ENCODE results near the gene HOXA9. TPM values are rescaled to one million over a fixed set of nuclear protein-coding genes. Genes with fewer than 3 reads are reported as not detected.

HOXA9 gene
- total RNA-seq, 1 experiment from 2014 or later: 91.0 TPM

DNA sequence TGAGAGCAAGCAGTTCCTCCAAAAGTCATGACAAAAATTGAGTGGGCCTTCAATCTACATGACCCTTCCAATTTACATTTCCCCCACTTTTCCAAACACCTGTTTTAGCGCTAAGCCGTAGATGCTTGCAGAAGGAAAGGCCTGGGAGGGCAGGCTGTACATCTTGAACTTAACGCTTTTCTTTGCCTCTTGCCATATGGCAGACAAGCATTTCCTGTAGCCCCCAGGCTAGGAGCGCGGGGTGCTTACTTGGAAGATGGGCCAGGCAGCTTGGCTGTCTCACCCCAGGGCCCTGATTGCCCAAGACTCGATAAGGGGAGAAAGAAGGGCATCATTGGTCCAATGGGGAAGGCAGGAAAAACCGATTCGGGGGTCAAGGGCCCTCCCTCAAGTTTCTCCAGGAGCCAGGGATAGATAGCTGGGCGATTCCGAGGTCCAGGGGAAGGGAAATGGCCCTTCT lies 7.0 kb upstream of the HOXA9 start:
- TF ChIP-seq POLR2A (IDR thresholded peaks at IDR 0.05; ENCODE audit: borderline replicate concordance, extremely low read depth, insufficient read depth, insufficient read length) (peak; percentile 15), SRF (IDR thresholded peaks at IDR 0.05; ENCODE audit: low read depth) (no peak), CBX3 (IDR thresholded peaks at IDR 0.05; ENCODE audit: low read depth) (no peak), YY1 (IDR thresholded peaks at IDR 0.05; ENCODE audit: extremely low read depth, insufficient replicate concordance, low read depth, low read length) (no peak)
- H3K4me3 ChIP-seq (replicated peaks in 1 of 2; ENCODE audit: low read depth in 1 of 2, low read length in 2 of 2): peak overlapping the region; percentile 66 to 77
- H3K9me3 ChIP-seq (ENCODE audit: control insufficient read depth in 1 of 2, insufficient read depth in 1 of 2, low read depth in 1 of 2, low read length in 2 of 2): no peaks in the 10 kb centered on the region
- H3K79me2 ChIP-seq (ENCODE audit: insufficient read depth, low read length): peaks cover 75% of the 10 kb centered on the region
- ChIA-PET POLR2A (interaction anchor here (2.2 kb wide), 1 partner anchor 8 kb away, joined by 7 read pairs; no protein-coding TSS in a partner anchor), RAD21 (ENCODE audit: low non-redundant PET in 1 of 2, low total read pairs in 2 of 2, uncharacterized antibody in 2 of 2, unreplicated experiment in 2 of 2) (interaction anchor here (1.1 to 1.9 kb wide), 2 partner anchors 11 to 57 kb away, joined by 3 to 4 read pairs; no protein-coding TSS in a partner anchor), CTCF (interaction anchor here (0.9 to 6.6 kb wide), 4 partner anchors 7 to 761 kb away, joined by 3 to 32 read pairs (median 3); no protein-coding TSS in a partner anchor)
- H3K9ac ChIP-seq (ENCODE audit: low read length): peak overlapping the region; percentile 89
- DNase-seq (ENCODE audit: low read depth, low spot score) (no peak), ATAC-seq (no peak)
- H3K27ac ChIP-seq (ENCODE audit: low read depth, low read length): peak overlapping the region; percentile 91
- no peaks in the 10 kb centered on the region for H3K9me2 ChIP-seq (ENCODE audit: insufficient read depth)
- no TSS peak for BruUV-seq (replicated peaks)
- H4K20me1 ChIP-seq (ENCODE audit: insufficient read depth): no peaks in the 10 kb centered on the region
- no peak overlapping the region for H2AFZ ChIP-seq (ENCODE audit: low read depth, low read length, poor library complexity, severe bottlenecking)
- peak overlapping the region; percentile 97 for H3K4me2 ChIP-seq (ENCODE audit: low read length)
- intact Hi-C loops (cut with micrococcal nuclease): no loop called here
- H3K27me3 ChIP-seq (ENCODE audit: insufficient read depth, low read length): no peaks in the 10 kb centered on the region
- peaks cover 34 to 63% of the 10 kb centered on the region in 2 experiments for H3K4me1 ChIP-seq (ENCODE audit: control insufficient read depth in 1 of 2, insufficient read depth in 2 of 2, low read length in 2 of 2)
- H3K36me3 ChIP-seq (ENCODE audit: control insufficient read depth in 1 of 2, insufficient read depth in 2 of 2, low read length in 2 of 2): no peaks in the 10 kb centered on the region

DNA sequence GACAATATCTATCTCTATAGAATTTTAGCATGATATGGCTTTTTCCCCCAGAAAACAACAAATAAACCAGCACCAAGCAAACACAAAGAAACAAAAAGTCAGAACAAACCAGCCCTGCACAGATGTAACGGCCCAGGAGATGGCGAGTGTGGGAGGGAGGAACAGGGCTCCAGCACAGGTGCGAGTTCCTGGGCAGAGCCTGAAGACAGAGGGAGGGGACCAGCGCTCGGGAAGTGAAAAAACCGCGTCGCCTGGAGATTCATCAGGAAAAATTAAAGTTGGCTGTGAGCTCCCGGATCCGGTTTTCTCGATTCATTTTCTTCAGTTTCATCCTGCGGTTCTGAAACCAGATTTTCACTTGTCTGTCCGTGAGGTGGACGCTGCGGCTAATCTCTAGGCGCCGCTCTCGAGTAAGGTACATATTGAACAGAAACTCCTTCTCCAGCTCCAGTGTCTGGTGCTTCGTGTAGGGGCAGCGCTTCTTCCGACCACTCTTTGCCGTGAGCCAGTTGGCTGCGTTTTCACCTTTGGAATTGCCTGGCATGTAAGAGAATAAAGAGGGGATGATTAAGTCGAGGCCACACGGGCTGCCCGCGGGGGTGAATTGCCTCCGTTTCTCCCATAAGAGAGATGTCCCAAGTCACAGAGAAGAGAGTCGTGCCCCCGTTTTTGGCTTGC lies 6.4 kb upstream of the HOXA9 start:
- peak overlapping the region; percentile 89 for H3K9ac ChIP-seq (ENCODE audit: low read length)
- TF ChIP-seq FOSL1 (IDR thresholded peaks at IDR 0.05; ENCODE audit: low read depth) (no peak), RAD21 (IDR thresholded peaks at IDR 0.05; ENCODE audit: low read depth) (no peak), POLR2A (IDR thresholded peaks at IDR 0.05; ENCODE audit: borderline replicate concordance, extremely low read depth, insufficient read depth, insufficient read length) (peak; percentile 26), POLR2AphosphoS5 (IDR thresholded peaks at IDR 0.05; ENCODE audit: low read depth, low read length) (peak; percentile 14; the same call in 1 of the 2 replicates)
- TF ChIP-seq, protein P1, sequence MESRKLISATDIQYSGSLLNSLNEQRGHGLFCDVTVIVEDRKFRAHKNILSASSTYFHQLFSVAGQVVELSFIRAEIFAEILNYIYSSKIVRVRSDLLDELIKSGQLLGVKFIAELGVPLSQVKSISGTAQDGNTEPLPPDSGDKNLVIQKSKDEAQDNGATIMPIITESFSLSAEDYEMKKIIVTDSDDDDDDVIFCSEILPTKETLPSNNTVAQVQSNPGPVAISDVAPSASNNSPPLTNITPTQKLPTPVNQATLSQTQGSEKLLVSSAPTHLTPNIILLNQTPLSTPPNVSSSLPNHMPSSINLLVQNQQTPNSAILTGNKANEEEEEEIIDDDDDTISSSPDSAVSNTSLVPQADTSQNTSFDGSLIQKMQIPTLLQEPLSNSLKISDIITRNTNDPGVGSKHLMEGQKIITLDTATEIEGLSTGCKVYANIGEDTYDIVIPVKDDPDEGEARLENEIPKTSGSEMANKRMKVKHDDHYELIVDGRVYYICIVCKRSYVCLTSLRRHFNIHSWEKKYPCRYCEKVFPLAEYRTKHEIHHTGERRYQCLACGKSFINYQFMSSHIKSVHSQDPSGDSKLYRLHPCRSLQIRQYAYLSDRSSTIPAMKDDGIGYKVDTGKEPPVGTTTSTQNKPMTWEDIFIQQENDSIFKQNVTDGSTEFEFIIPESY (IDR thresholded peaks at IDR 0.05; ENCODE audit: extremely low read depth, insufficient replicate concordance, low read length): no peak
- TF ChIP-seq, protein P2, sequence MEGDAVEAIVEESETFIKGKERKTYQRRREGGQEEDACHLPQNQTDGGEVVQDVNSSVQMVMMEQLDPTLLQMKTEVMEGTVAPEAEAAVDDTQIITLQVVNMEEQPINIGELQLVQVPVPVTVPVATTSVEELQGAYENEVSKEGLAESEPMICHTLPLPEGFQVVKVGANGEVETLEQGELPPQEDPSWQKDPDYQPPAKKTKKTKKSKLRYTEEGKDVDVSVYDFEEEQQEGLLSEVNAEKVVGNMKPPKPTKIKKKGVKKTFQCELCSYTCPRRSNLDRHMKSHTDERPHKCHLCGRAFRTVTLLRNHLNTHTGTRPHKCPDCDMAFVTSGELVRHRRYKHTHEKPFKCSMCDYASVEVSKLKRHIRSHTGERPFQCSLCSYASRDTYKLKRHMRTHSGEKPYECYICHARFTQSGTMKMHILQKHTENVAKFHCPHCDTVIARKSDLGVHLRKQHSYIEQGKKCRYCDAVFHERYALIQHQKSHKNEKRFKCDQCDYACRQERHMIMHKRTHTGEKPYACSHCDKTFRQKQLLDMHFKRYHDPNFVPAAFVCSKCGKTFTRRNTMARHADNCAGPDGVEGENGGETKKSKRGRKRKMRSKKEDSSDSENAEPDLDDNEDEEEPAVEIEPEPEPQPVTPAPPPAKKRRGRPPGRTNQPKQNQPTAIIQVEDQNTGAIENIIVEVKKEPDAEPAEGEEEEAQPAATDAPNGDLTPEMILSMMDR (IDR thresholded peaks at IDR 0.05 in 2 of 3, conservative IDR thresholded peaks at IDR 0.05 in 1 of 3; ENCODE audit: borderline replicate concordance in 1 of 3, insufficient read depth in 1 of 3, low read depth in 2 of 3, low read length in 2 of 3): 0 out of 6 replicates have a peak, but pooled peaks of 1 of the 3 experiments have one; percentile 4
- no peaks in the 10 kb centered on the region for H3K36me3 ChIP-seq (ENCODE audit: control insufficient read depth in 1 of 2, insufficient read depth in 2 of 2, low read length in 2 of 2)
- intact Hi-C loops (cut with micrococcal nuclease): no loop called here
- no peaks in the 10 kb centered on the region for H4K20me1 ChIP-seq (ENCODE audit: insufficient read depth)
- no peaks in the 10 kb centered on the region for H3K27me3 ChIP-seq (ENCODE audit: insufficient read depth, low read length)
- ATAC-seq (0 out of 2 replicates have a peak, but pooled peaks have one; percentile 16), DNase-seq (ENCODE audit: low read depth, low spot score) (no peak)
- no peak overlapping the region for H2AFZ ChIP-seq (ENCODE audit: low read depth, low read length, poor library complexity, severe bottlenecking)
- H3K79me2 ChIP-seq (ENCODE audit: insufficient read depth, low read length): peaks cover 81% of the 10 kb centered on the region
- H3K9me2 ChIP-seq (ENCODE audit: insufficient read depth): no peaks in the 10 kb centered on the region
- ChIA-PET CTCF (interaction anchor here (1.8 to 6.6 kb wide), 2 partner anchors 8 to 11 kb away, joined by 3 to 32 read pairs; no protein-coding TSS in a partner anchor), RAD21 (ENCODE audit: low non-redundant PET in 1 of 2, low total read pairs in 2 of 2, uncharacterized antibody in 2 of 2, unreplicated experiment in 2 of 2) (interaction anchor here in 1 of 2 experiments (1.9 kb wide), 1 partner anchor 11 kb away, joined by 4 read pairs; no protein-coding TSS in a partner anchor), POLR2A (interaction anchor here (1.3 to 2.2 kb wide), 3 partner anchors 8 to 21 kb away, joined by 3 to 7 read pairs (median 5); no protein-coding TSS in a partner anchor)
- H3K27ac ChIP-seq (ENCODE audit: low read depth, low read length): peak overlapping the region; percentile 91
- peak overlapping the region; percentile 66 to 77 for H3K4me3 ChIP-seq (replicated peaks in 1 of 2; ENCODE audit: low read depth in 1 of 2, low read length in 2 of 2)
- H3K4me1 ChIP-seq (ENCODE audit: control insufficient read depth in 1 of 2, insufficient read depth in 2 of 2, low read length in 2 of 2): peaks cover 34 to 69% of the 10 kb centered on the region in 2 experiments
- H3K9me3 ChIP-seq (ENCODE audit: control insufficient read depth in 1 of 2, insufficient read depth in 1 of 2, low read depth in 1 of 2, low read length in 2 of 2): no peaks in the 10 kb centered on the region
- BruUV-seq (replicated peaks): TSS peak; percentile 3
- H3K4me2 ChIP-seq (ENCODE audit: low read length): peak overlapping the region; percentile 97
